MM.1S (cell line): ENCODE measurements around the gene TCTN3.
"Not testable (repeated sequence)": the region's sequence is repeated elsewhere in the genome, so short reads cannot be mapped to it uniquely, and the experiment has no call there.

Source experiments
- DNase-seq: peaks from one replicate; pipeline ENCODE4 v3.0.0-alpha.2; 2015
- H2AFZ ChIP-seq: fragments of 300-600 bp; sonication (generic); 2 replicates; pipeline ENCODE4 v1.6.0; 2016; ENCODE audit warnings: antibody characterized with exemption, low read length
- H3F3A ChIP-seq: fragments of 300-600 bp; sonication (generic); 2 replicates; pipeline ENCODE4 v1.6.1; 2016; ENCODE audit warnings: mild to moderate bottlenecking, antibody characterized with exemption, low read length, moderate library complexity, mixed read lengths; ENCODE audit not compliant: insufficient read depth
- H3K27ac ChIP-seq: fragments of 300-600 bp; sonication (generic); 2 replicates; pipeline ENCODE4 v1.5.1; 2016; ENCODE audit warnings: mild to moderate bottlenecking, low read length
- H3K27me3 ChIP-seq: fragments of 300-600 bp; sonication (generic); replicated peaks from 2 replicates; pipeline ENCODE4 v1.6.0; 2016; ENCODE audit warnings: low read length; ENCODE audit not compliant: insufficient read depth
- H3K36me3 ChIP-seq: fragments of 300-600 bp; sonication (generic); replicated peaks from 2 replicates; pipeline ENCODE4 v1.6.1; 2016; ENCODE audit warnings: mild to moderate bottlenecking, low read length, mixed read lengths; ENCODE audit not compliant: insufficient read depth
- H3K4me1 ChIP-seq: fragments of 300-600 bp; sonication (generic); 2 replicates; pipeline ENCODE4 v1.6.1; 2016; ENCODE audit warnings: low read length, mixed read lengths
- H3K4me2 ChIP-seq: fragments of 300-600 bp; sonication (generic); 2 replicates; pipeline ENCODE4 v1.6.0; 2016; ENCODE audit warnings: low read depth, low read length
- H3K4me3 ChIP-seq: fragments of 300-600 bp; sonication (generic); 2 replicates; pipeline ENCODE4 v1.5.1; 2016; ENCODE audit warnings: low read length, mixed read lengths
- H3K79me2 ChIP-seq: fragments of 300-600 bp; sonication (generic); 2 replicates; pipeline ENCODE4 v1.6.1; 2016; ENCODE audit warnings: mixed run types, low read length, mixed read lengths
- H3K9ac ChIP-seq: fragments of 300-600 bp; sonication (generic); 2 replicates; pipeline ENCODE4 v1.6.1; 2016; ENCODE audit warnings: low read length, mixed read lengths
- H3K9me2 ChIP-seq: fragments of 300-600 bp; sonication (generic); replicated peaks from 2 replicates; pipeline ENCODE4 v1.6.1; 2016; ENCODE audit warnings: mild to moderate bottlenecking, low read length, mixed read lengths; ENCODE audit not compliant: insufficient read depth
- H3K9me3 ChIP-seq: fragments of 300-600 bp; sonication (generic); replicated peaks from 2 replicates; pipeline ENCODE4 v1.6.1; 2016; ENCODE audit warnings: mild to moderate bottlenecking, low read length, mixed read lengths; ENCODE audit not compliant: insufficient read depth
- H4K20me1 ChIP-seq: fragments of 300-600 bp; sonication (generic); 2 replicates; pipeline ENCODE4 v1.6.1; 2016; ENCODE audit warnings: mild to moderate bottlenecking, low read length, moderate library complexity, mixed read lengths; ENCODE audit not compliant: insufficient read depth
- EZH2 ChIP-seq: fragments of 300-600 bp; sonication (generic); optimal IDR thresholded peaks from 2 replicates; pipeline ENCODE3; 2017; ENCODE audit warnings: low read depth, mild to moderate bottlenecking, antibody characterized with exemption, low read length, mixed read lengths
- EZH2phosphoT487 ChIP-seq: fragments of 300-600 bp; sonication (generic); IDR thresholded peaks from 2 replicates; pipeline ENCODE4 v1.6.1; 2018; ENCODE audit warnings: antibody characterized with exemption, low read length
- TF ChIP-seq, protein P1 (sequence below): fragments of 300-600 bp; sonication (generic); IDR thresholded peaks from 2 replicates; pipeline ENCODE4 v1.5.1; 2016; ENCODE audit warnings: antibody characterized with exemption, low read length, mixed read lengths

The TCTN3 gene

DNA sequence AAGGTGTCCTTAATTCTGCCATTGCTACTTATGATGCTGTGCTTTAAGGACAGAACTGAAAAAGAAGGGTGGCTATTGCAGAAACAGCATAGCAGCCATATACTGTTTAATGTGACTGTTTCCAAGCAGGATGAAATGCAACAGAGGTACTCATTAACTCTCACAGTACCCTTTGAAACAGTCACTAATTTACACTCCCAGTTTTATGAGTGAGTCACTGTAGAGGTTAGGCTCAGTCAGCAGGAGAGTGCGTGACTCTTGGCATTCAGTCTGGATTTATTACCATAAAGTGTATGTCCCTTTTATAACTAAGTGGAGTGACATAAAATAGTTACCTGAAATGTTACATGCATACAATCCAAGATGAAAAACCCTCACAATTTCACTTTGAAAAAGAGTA is 64.9 kb downstream of the TCTN3 start:
- H4K20me1 ChIP-seq = no peaks in the 10 kb centered on the region
- H3F3A ChIP-seq = no peaks in the 10 kb centered on the region
- H3K27ac ChIP-seq = no peak overlapping the region
- H3K4me3 ChIP-seq = no peak overlapping the region
- no peak overlapping the region for H3K9ac ChIP-seq
- H3K9me3 ChIP-seq = no peaks in the 10 kb centered on the region
- TF ChIP-seq, protein P1, sequence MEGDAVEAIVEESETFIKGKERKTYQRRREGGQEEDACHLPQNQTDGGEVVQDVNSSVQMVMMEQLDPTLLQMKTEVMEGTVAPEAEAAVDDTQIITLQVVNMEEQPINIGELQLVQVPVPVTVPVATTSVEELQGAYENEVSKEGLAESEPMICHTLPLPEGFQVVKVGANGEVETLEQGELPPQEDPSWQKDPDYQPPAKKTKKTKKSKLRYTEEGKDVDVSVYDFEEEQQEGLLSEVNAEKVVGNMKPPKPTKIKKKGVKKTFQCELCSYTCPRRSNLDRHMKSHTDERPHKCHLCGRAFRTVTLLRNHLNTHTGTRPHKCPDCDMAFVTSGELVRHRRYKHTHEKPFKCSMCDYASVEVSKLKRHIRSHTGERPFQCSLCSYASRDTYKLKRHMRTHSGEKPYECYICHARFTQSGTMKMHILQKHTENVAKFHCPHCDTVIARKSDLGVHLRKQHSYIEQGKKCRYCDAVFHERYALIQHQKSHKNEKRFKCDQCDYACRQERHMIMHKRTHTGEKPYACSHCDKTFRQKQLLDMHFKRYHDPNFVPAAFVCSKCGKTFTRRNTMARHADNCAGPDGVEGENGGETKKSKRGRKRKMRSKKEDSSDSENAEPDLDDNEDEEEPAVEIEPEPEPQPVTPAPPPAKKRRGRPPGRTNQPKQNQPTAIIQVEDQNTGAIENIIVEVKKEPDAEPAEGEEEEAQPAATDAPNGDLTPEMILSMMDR = no peak
- TF ChIP-seq EZH2phosphoT487 = no peak
- TF ChIP-seq EZH2 = no peak
- no peaks in the 10 kb centered on the region for H3K4me1 ChIP-seq
- H3K79me2 ChIP-seq = no peaks in the 10 kb centered on the region
- DNase-seq = no peak
- H3K9me2 ChIP-seq = no peaks in the 10 kb centered on the region
- H3K36me3 ChIP-seq = 0 out of 2 replicates have a peak, but pooled peaks cover 4% of the 10 kb centered on the region
- H3K4me2 ChIP-seq = no peak overlapping the region
- H2AFZ ChIP-seq = no peak overlapping the region
- H3K27me3 ChIP-seq = no peaks in the 10 kb centered on the region

DNA sequence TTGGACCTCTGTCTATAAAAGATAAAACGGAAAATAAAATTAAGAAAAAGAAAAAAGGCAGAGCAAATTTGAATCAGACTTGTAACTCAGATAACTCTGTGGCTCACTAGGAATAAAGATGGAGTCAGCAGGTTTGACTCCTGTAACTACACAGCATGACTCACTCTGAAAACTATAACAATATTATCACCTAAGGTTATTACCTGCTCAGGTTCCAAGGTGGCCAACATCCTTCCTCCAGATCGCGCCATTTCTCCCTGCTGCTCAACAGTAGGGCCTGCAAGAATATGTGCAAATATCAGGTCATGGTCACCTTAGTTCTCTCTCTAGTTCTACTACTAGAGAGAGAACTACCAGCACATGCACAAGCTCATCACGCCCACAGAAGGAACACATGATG is 67.2 kb downstream of the TCTN3 start:
- Histone ChIP-seq H3K4me2 (no peak overlapping the region), H4K20me1 (no peaks in the 10 kb centered on the region), H3K36me3 (no peaks in the 10 kb centered on the region), H3K4me3 (no peak overlapping the region), H3K9me3 (no peaks in the 10 kb centered on the region), H3K79me2 (no peaks in the 10 kb centered on the region), H3F3A (no peaks in the 10 kb centered on the region), H3K27ac (no peak overlapping the region), H3K9me2 (no peaks in the 10 kb centered on the region), H2AFZ (no peak overlapping the region), H3K9ac (no peak overlapping the region), H3K27me3 (no peaks in the 10 kb centered on the region), H3K4me1 (no peaks in the 10 kb centered on the region)
- TF ChIP-seq EZH2phosphoT487 (no peak), EZH2 (no peak)
- TF ChIP-seq, protein P1 = no peak
- no peak for DNase-seq

DNA sequence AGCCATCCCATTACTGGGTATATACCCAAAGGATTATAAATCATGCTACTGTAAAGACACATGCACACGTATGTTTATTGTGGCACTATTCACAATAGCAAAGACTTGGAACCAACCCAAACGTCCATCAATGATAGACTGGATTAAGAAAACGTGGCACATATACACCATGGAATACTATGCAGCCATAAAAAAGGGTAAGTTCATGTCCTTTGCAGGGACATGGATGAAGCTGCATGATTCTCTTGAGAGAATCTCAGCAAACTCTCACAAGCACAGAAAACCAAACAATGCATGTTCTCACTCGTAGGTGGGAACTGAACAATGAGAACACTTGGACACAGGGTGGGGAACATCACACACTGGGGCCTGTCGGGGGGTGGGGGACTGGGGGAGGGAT is 73.3 kb downstream of the TCTN3 start:
- not testable (repeated sequence) for H3K4me1 ChIP-seq, H3K4me2 ChIP-seq, H2AFZ ChIP-seq, H3F3A ChIP-seq, H3K9ac ChIP-seq, H4K20me1 ChIP-seq, H3K9me2 ChIP-seq, H3K79me2 ChIP-seq, H3K9me3 ChIP-seq, H3K27ac ChIP-seq, H3K36me3 ChIP-seq, H3K4me3 ChIP-seq, H3K27me3 ChIP-seq, DNase-seq

DNA sequence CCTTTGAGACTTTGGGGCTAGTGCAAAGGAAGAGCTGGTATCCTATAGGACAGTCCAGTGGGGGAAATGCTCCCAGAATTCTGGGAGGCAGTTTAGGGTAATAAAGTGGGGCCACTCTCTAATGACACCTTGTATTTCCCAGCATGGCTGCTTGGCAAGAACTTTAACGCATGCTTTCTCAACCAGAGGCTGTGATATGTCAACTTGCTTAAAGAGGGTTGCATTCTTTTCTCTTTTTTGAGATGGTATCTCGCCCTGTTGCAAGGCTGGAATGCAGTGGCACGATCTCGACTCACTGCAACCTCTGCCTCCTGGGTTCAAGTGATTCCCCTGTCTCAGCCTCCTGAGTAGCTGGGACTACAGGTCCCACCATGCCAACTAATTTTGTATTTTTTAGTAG is 75.6 kb downstream of the TCTN3 start:
- no peaks in the 10 kb centered on the region for H3K9me2 ChIP-seq
- TF ChIP-seq, protein P1 = no peak
- no peak for TF ChIP-seq EZH2phosphoT487
- no peak for TF ChIP-seq EZH2
- H3K27me3 ChIP-seq = no peaks in the 10 kb centered on the region
- H3K27ac ChIP-seq = no peak overlapping the region
- H2AFZ ChIP-seq = no peak overlapping the region
- no peak overlapping the region for H3K4me3 ChIP-seq
- DNase-seq = no peak
- no peaks in the 10 kb centered on the region for H4K20me1 ChIP-seq
- H3K79me2 ChIP-seq = no peaks in the 10 kb centered on the region
- H3K4me2 ChIP-seq = no peak overlapping the region
- no peak overlapping the region for H3K9ac ChIP-seq
- no peaks in the 10 kb centered on the region for H3K4me1 ChIP-seq
- H3F3A ChIP-seq = no peaks in the 10 kb centered on the region
- no peaks in the 10 kb centered on the region for H3K9me3 ChIP-seq
- no peaks in the 10 kb centered on the region; the same call in 1 of the 2 replicates for H3K36me3 ChIP-seq
